OCI-LY1 (cell line): ENCODE data around the gene ZCCHC17.
"Not testable (repeated sequence)": the region's sequence is repeated elsewhere in the genome, so short reads cannot be mapped to it uniquely, and the experiment has no call there.

Experiments used
- H2AFZ ChIP-seq: fragments of 200-600 bp; sonication (generic), shearing (Covaris generic); 2 replicates; pipeline ENCODE4 v1.6.0; 2014; ENCODE audit warnings: antibody characterized with exemption, mild to moderate bottlenecking, low read length
- H3F3A ChIP-seq: fragments of 200-600 bp; sonication (generic), shearing (Covaris generic); 2 replicates; pipeline ENCODE4 v1.6.0; 2014; ENCODE audit warnings: mild to moderate bottlenecking, antibody characterized with exemption, low read length, moderate library complexity; ENCODE audit not compliant: insufficient read depth
- H3K27ac ChIP-seq: fragments of 200-600 bp; sonication (generic); 2 replicates; pipeline ENCODE4 v1.5.1; 2014; ENCODE audit warnings: low read length, mixed run types, mild to moderate bottlenecking, low read depth; ENCODE audit not compliant: poor library complexity, severe bottlenecking
- H3K27me3 ChIP-seq: fragments of 200-600 bp; sonication (generic); 2 replicates; pipeline ENCODE4 v1.6.0; 2014; ENCODE audit warnings: antibody characterized with exemption, mild to moderate bottlenecking, low read length, moderate library complexity; ENCODE audit not compliant: insufficient read depth
- H3K36me3 ChIP-seq: fragments of 200-600 bp; sonication (generic); 2 replicates; pipeline ENCODE4 v1.6.1; 2014; ENCODE audit warnings: mild to moderate bottlenecking, antibody characterized with exemption, low read length, moderate library complexity, mixed read lengths; ENCODE audit not compliant: insufficient read depth
- H3K4me1 ChIP-seq: fragments of 200-600 bp; sonication (generic); 2 replicates; pipeline ENCODE4 v1.5.1; 2014; ENCODE audit warnings: mild to moderate bottlenecking, low read length, moderate library complexity; ENCODE audit not compliant: insufficient read depth, severe bottlenecking
- H3K4me2 ChIP-seq: fragments of 200-600 bp; sonication (generic), shearing (Covaris generic); 2 replicates; pipeline ENCODE4 v1.6.1; 2014; ENCODE audit warnings: low read length
- H3K4me3 ChIP-seq: fragments of 200-600 bp; sonication (generic); 2 replicates; pipeline ENCODE4 v1.5.1; 2014; ENCODE audit warnings: low read length, low read depth, mild to moderate bottlenecking, mixed read lengths; ENCODE audit not compliant: poor library complexity, severe bottlenecking
- H3K79me2 ChIP-seq: fragments of 200-600 bp; shearing (Covaris generic); 2 replicates; pipeline ENCODE4 v1.6.1; 2016; ENCODE audit warnings: mixed run types, low read length, mixed read lengths; ENCODE audit not compliant: insufficient read depth
- H3K9ac ChIP-seq: fragments of 200-600 bp; sonication (generic), shearing (Covaris generic); 2 replicates; pipeline ENCODE4 v1.6.1; 2014; ENCODE audit warnings: mild to moderate bottlenecking, low read length, mixed read lengths
- H3K9me2 ChIP-seq: fragments of 200-600 bp; sonication (generic), shearing (Covaris generic); 2 replicates; pipeline ENCODE4 v1.6.1; 2014; ENCODE audit warnings: low read depth, mild to moderate bottlenecking, low read length, mixed read lengths
- H3K9me3 ChIP-seq: fragments of 200-600 bp; shearing (Covaris generic); 2 replicates; pipeline ENCODE4 v1.6.1; 2014; ENCODE audit warnings: low read length, mixed read lengths
- H4K20me1 ChIP-seq: fragments of 200-600 bp; sonication (generic), shearing (Covaris generic); 2 replicates; pipeline ENCODE4 v1.6.0; 2016; ENCODE audit warnings: mild to moderate bottlenecking, low read length; ENCODE audit not compliant: insufficient read depth
- CTCF ChIP-seq: fragments of 200-600 bp; sonication (generic), shearing (Covaris generic); IDR thresholded peaks from 2 replicates; pipeline ENCODE4 v1.5.1; 2017; ENCODE audit warnings: mild to moderate bottlenecking, antibody characterized with exemption, low read length, moderate library complexity, mixed read lengths
- EZH2 ChIP-seq: fragments of 200-600 bp; sonication (generic), shearing (Covaris generic); IDR thresholded peaks from 2 replicates; pipeline ENCODE4 v1.8.0; 2017; ENCODE audit warnings: borderline replicate concordance, mixed run types, mild to moderate bottlenecking, antibody characterized with exemption, low read length, moderate library complexity, mixed read lengths

The ZCCHC17 gene

GRCh38 chr1:31257213-31257612 lies 39.6 kb upstream of the ZCCHC17 start:
- Histone ChIP-seq H3K27me3 (no peaks in the 10 kb centered on the region), H3K4me3 (no peak overlapping the region)

GRCh38 chr1:31258581-31258980 lies 38.3 kb upstream of the ZCCHC17 start:
- H3K4me1 ChIP-seq: no peaks in the 10 kb centered on the region
- no peak overlapping the region for H3K4me3 ChIP-seq
- no peaks in the 10 kb centered on the region for H3K9me3 ChIP-seq
- no peak overlapping the region for H3K9ac ChIP-seq
- H3K27me3 ChIP-seq: no peaks in the 10 kb centered on the region
- H3K36me3 ChIP-seq: peaks cover 61% of the 10 kb centered on the region
- TF ChIP-seq EZH2: no peak
- no peak for TF ChIP-seq CTCF
- H3K9me2 ChIP-seq: no peaks in the 10 kb centered on the region
- no peaks in the 10 kb centered on the region for H4K20me1 ChIP-seq
- H3F3A ChIP-seq: no peaks in the 10 kb centered on the region
- no peak overlapping the region for H3K27ac ChIP-seq
- no peak overlapping the region for H3K4me2 ChIP-seq
- H3K79me2 ChIP-seq: no peaks in the 10 kb centered on the region
- H2AFZ ChIP-seq: no peak overlapping the region

More at GRCh38 chr1:31257213-31257612, 39.6 kb upstream of the ZCCHC17 start:
- H3K9me2 ChIP-seq: no peaks in the 10 kb centered on the region
- H3K27ac ChIP-seq: no peak overlapping the region
- H3K9me3 ChIP-seq: no peaks in the 10 kb centered on the region
- TF ChIP-seq EZH2: no peak
- no peaks in the 10 kb centered on the region for H4K20me1 ChIP-seq
- H3K36me3 ChIP-seq: peaks cover 48% of the 10 kb centered on the region
- H3K79me2 ChIP-seq: no peaks in the 10 kb centered on the region
- H3K4me1 ChIP-seq: no peaks in the 10 kb centered on the region
- no peak overlapping the region for H2AFZ ChIP-seq
- H3K4me2 ChIP-seq: no peak overlapping the region
- H3K9ac ChIP-seq: no peak overlapping the region
- H3F3A ChIP-seq: no peaks in the 10 kb centered on the region

- no peaks in the 10 kb centered on the region for H3F3A ChIP-seq
- peaks cover 73% of the 10 kb centered on the region for H3K36me3 ChIP-seq
- H3K4me1 ChIP-seq: no peaks in the 10 kb centered on the region
- H3K79me2 ChIP-seq: no peaks in the 10 kb centered on the region
- H3K9me3 ChIP-seq: no peaks in the 10 kb centered on the region
- H4K20me1 ChIP-seq: no peaks in the 10 kb centered on the region
- no peak overlapping the region for H3K9ac ChIP-seq
- no peak overlapping the region for H3K27ac ChIP-seq
- TF ChIP-seq EZH2: no peak
- TF ChIP-seq CTCF: no peak
- H2AFZ ChIP-seq: no peak overlapping the region
- H3K27me3 ChIP-seq: no peaks in the 10 kb centered on the region
- no peak overlapping the region for H3K4me2 ChIP-seq
- no peak overlapping the region for H3K4me3 ChIP-seq
- H3K9me2 ChIP-seq: no peaks in the 10 kb centered on the region
These were observed 37.1 kb upstream of the ZCCHC17 start for GRCh38 chr1:31259746-31260145.

- no peaks in the 10 kb centered on the region for H3K9me3 ChIP-seq
- no peak overlapping the region for H3K9ac ChIP-seq
- peaks cover 90% of the 10 kb centered on the region for H3K36me3 ChIP-seq
- TF ChIP-seq CTCF (no peak), EZH2 (no peak)
- H3K27ac ChIP-seq: no peak overlapping the region
- no peaks in the 10 kb centered on the region for H3K4me1 ChIP-seq
- no peak overlapping the region for H3K4me3 ChIP-seq
- H2AFZ ChIP-seq: no peak overlapping the region
- no peaks in the 10 kb centered on the region for H3K9me2 ChIP-seq
- H3K4me2 ChIP-seq: no peak overlapping the region
- H4K20me1 ChIP-seq: no peaks in the 10 kb centered on the region
- no peaks in the 10 kb centered on the region for H3F3A ChIP-seq
- H3K27me3 ChIP-seq: no peaks in the 10 kb centered on the region
- H3K79me2 ChIP-seq: no peaks in the 10 kb centered on the region
These were observed 34.9 kb upstream of the ZCCHC17 start for GRCh38 chr1:31261916-31262315.

- peaks cover 90% of the 10 kb centered on the region for H3K36me3 ChIP-seq
- H3K27ac ChIP-seq, H2AFZ ChIP-seq, H3K9me3 ChIP-seq, H3K27me3 ChIP-seq, H3K9ac ChIP-seq, H4K20me1 ChIP-seq, H3K9me2 ChIP-seq, H3K4me1 ChIP-seq, H3K4me3 ChIP-seq, H3K4me2 ChIP-seq, H3F3A ChIP-seq, H3K79me2 ChIP-seq: not testable (repeated sequence)
These were observed 34.4 kb upstream of the ZCCHC17 start for GRCh38 chr1:31262393-31262792.
